ENCODE data around the gene PRG3. TPM values are rescaled to one million over a fixed set of nuclear protein-coding genes. Genes with fewer than 3 reads are reported as not detected.

PRG3 gene
- total RNA-seq, 1 experiment from 2014 or later: not detected

GRCh38 chr11:57414612-57415212, 33.8 kb upstream of the PRG3 start:
- no peak for TF ChIP-seq POLR2AphosphoS5 (IDR thresholded peaks at IDR 0.05; ENCODE audit: low read depth, low read length)
- Histone ChIP-seq H3K4me3 (ENCODE audit: low read depth in 2 of 2, low read length in 2 of 2) (no peak overlapping the region), H3K27me3 (ENCODE audit: control insufficient read depth, insufficient read depth, low read length) (no peaks in the 10 kb centered on the region), H3K36me3 (ENCODE audit: control insufficient read depth, insufficient read depth, low read length) (no peaks in the 10 kb centered on the region), H3K9me3 (ENCODE audit: control insufficient read depth, insufficient read depth, low read depth, low read length) (no peaks in the 10 kb centered on the region), H3K27ac (ENCODE audit: low read length) (no peak overlapping the region), H3K4me1 (ENCODE audit: control insufficient read depth, insufficient read depth, low read length) (no peaks in the 10 kb centered on the region)
- in situ Hi-C loops (cut with HindIII; ENCODE audit: low pct_unique_long_range_greater_than_20kb, low sequenced_read_pairs) (no loop called here), intact Hi-C loops (cut with micrococcal nuclease; ENCODE audit: unreplicated experiment) (no loop called here)
- DNase-seq (ENCODE audit: low read depth, low spot score): no peak
- ChIA-PET CTCF (no interaction called here), POLR2A (no interaction called here)
- no peak for ATAC-seq
- no TSS peak for BruUV-seq (replicated peaks)

DNA sequence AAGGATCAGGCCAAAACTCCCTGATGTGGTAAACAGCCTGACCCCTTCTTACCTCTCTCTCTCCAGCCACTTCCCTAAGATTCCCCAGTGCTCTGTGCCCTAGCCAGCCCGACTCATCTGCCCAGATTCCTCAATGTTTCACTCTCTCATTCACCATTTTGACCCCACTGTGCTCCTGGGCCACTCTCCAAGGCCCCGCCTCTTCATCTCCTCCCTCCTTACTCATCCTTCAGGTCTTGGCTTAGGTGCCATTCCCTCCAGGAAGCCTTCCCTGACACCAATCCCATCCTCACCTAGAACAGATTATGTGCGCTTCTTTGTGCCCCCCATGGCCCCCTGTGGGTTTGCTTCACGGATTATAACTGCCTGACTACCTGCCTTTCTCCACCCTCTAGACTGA, 32.7 kb upstream of the PRG3 start:
- CTCF ChIA-PET: no interaction called here
- Histone ChIP-seq H3K4me1 (ENCODE audit: control insufficient read depth, insufficient read depth, low read length) (no peaks in the 10 kb centered on the region), H3K27me3 (ENCODE audit: control insufficient read depth, insufficient read depth, low read length) (no peaks in the 10 kb centered on the region), H3K9me3 (ENCODE audit: control insufficient read depth, insufficient read depth, low read depth, low read length) (no peaks in the 10 kb centered on the region), H3K36me3 (ENCODE audit: control insufficient read depth, insufficient read depth, low read length) (no peaks in the 10 kb centered on the region), H3K27ac (ENCODE audit: low read length) (no peak overlapping the region), H3K4me3 (ENCODE audit: low read depth in 2 of 2, low read length in 2 of 2) (no peak overlapping the region)
- in situ Hi-C loops (cut with HindIII; ENCODE audit: low pct_unique_long_range_greater_than_20kb, low sequenced_read_pairs): no loop called here
- no peak for TF ChIP-seq TCF7L2 (IDR thresholded peaks at IDR 0.05; ENCODE audit: low read depth, low read length)
- no peak for TF ChIP-seq POLR2AphosphoS5 (IDR thresholded peaks at IDR 0.05; ENCODE audit: low read depth, low read length)
- TF ChIP-seq, protein P1, sequence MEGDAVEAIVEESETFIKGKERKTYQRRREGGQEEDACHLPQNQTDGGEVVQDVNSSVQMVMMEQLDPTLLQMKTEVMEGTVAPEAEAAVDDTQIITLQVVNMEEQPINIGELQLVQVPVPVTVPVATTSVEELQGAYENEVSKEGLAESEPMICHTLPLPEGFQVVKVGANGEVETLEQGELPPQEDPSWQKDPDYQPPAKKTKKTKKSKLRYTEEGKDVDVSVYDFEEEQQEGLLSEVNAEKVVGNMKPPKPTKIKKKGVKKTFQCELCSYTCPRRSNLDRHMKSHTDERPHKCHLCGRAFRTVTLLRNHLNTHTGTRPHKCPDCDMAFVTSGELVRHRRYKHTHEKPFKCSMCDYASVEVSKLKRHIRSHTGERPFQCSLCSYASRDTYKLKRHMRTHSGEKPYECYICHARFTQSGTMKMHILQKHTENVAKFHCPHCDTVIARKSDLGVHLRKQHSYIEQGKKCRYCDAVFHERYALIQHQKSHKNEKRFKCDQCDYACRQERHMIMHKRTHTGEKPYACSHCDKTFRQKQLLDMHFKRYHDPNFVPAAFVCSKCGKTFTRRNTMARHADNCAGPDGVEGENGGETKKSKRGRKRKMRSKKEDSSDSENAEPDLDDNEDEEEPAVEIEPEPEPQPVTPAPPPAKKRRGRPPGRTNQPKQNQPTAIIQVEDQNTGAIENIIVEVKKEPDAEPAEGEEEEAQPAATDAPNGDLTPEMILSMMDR (IDR thresholded peaks at IDR 0.05): no peak
- TF ChIP-seq SIN3A (IDR thresholded peaks at IDR 0.05; ENCODE audit: borderline replicate concordance, insufficient read depth, low read depth, low read length): no peak
- TF ChIP-seq, protein P2, sequence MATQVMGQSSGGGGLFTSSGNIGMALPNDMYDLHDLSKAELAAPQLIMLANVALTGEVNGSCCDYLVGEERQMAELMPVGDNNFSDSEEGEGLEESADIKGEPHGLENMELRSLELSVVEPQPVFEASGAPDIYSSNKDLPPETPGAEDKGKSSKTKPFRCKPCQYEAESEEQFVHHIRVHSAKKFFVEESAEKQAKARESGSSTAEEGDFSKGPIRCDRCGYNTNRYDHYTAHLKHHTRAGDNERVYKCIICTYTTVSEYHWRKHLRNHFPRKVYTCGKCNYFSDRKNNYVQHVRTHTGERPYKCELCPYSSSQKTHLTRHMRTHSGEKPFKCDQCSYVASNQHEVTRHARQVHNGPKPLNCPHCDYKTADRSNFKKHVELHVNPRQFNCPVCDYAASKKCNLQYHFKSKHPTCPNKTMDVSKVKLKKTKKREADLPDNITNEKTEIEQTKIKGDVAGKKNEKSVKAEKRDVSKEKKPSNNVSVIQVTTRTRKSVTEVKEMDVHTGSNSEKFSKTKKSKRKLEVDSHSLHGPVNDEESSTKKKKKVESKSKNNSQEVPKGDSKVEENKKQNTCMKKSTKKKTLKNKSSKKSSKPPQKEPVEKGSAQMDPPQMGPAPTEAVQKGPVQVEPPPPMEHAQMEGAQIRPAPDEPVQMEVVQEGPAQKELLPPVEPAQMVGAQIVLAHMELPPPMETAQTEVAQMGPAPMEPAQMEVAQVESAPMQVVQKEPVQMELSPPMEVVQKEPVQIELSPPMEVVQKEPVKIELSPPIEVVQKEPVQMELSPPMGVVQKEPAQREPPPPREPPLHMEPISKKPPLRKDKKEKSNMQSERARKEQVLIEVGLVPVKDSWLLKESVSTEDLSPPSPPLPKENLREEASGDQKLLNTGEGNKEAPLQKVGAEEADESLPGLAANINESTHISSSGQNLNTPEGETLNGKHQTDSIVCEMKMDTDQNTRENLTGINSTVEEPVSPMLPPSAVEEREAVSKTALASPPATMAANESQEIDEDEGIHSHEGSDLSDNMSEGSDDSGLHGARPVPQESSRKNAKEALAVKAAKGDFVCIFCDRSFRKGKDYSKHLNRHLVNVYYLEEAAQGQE (IDR thresholded peaks at IDR 0.05; ENCODE audit: insufficient read depth in 1 of 2, low read depth in 2 of 2, low read length in 1 of 2): no peak
- intact Hi-C loops (cut with micrococcal nuclease; ENCODE audit: unreplicated experiment): no loop called here
- DNase-seq (ENCODE audit: low read depth, low spot score) (no peak), ATAC-seq (no peak)
- POLR2A ChIA-PET: no interaction called here
- no TSS peak for BruUV-seq (replicated peaks)

DNA sequence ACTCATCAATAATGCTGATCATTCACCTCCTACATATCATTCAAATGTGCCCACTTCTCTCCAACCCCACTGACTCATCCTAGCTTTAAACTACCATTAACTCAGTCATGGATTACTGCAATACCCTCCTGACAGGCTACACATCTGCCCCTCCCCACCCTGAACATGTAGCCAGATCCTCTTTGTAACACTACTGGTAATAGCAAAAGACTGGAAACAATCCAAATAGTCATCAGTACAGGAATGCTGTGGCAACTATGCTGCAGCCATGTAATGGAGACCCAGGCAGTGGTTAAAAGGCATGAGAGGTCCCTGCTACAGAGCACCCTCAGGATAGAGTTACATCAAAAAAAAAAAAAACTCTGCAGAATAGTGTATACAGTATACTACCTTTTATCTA, 29.3 kb upstream of the PRG3 start:
- Histone ChIP-seq H3K27me3 (ENCODE audit: control insufficient read depth, insufficient read depth, low read length) (no peaks in the 10 kb centered on the region), H3K4me1 (ENCODE audit: control insufficient read depth, insufficient read depth, low read length) (no peaks in the 10 kb centered on the region), H3K9me3 (ENCODE audit: control insufficient read depth, insufficient read depth, low read depth, low read length) (no peaks in the 10 kb centered on the region), H3K27ac (ENCODE audit: low read length) (no peak overlapping the region), H3K4me3 (ENCODE audit: low read depth in 2 of 2, low read length in 2 of 2) (no peak overlapping the region), H3K36me3 (ENCODE audit: control insufficient read depth, insufficient read depth, low read length) (no peaks in the 10 kb centered on the region)
- CTCF ChIA-PET: no interaction called here
- ATAC-seq (no peak), DNase-seq (ENCODE audit: low read depth, low spot score) (no peak)
- intact Hi-C loops (cut with micrococcal nuclease; ENCODE audit: unreplicated experiment): no loop called here
- TF ChIP-seq SIN3A (IDR thresholded peaks at IDR 0.05; ENCODE audit: borderline replicate concordance, insufficient read depth, low read depth, low read length): no peak
- no peak for TF ChIP-seq POLR2AphosphoS5 (IDR thresholded peaks at IDR 0.05; ENCODE audit: low read depth, low read length)
- TF ChIP-seq, protein P2 (IDR thresholded peaks at IDR 0.05; ENCODE audit: insufficient read depth in 1 of 2, low read depth in 2 of 2, low read length in 1 of 2): no peak
- TF ChIP-seq, protein P1 (IDR thresholded peaks at IDR 0.05): no peak
- TF ChIP-seq TCF7L2 (IDR thresholded peaks at IDR 0.05; ENCODE audit: low read depth, low read length): no peak
- POLR2A ChIA-PET: no interaction called here
- in situ Hi-C loops (cut with HindIII; ENCODE audit: low pct_unique_long_range_greater_than_20kb, low sequenced_read_pairs): no loop called here
- no TSS peak for BruUV-seq (replicated peaks)

Measured in Panc1 (cell line).